Measurements from ENCODE around the gene SECTM1. TPM values are rescaled to one million over a fixed set of nuclear protein-coding genes. Genes with fewer than 3 reads are reported as not detected.

The SECTM1 gene
- total and polyA plus RNA-seq, 9 of the 15 experiments (the other 6 are each of a cell fraction or from before 2014, with no cell fraction given), result 0.11 to 0.46 (median 0.18) TPM; not detected in 6

DNA sequence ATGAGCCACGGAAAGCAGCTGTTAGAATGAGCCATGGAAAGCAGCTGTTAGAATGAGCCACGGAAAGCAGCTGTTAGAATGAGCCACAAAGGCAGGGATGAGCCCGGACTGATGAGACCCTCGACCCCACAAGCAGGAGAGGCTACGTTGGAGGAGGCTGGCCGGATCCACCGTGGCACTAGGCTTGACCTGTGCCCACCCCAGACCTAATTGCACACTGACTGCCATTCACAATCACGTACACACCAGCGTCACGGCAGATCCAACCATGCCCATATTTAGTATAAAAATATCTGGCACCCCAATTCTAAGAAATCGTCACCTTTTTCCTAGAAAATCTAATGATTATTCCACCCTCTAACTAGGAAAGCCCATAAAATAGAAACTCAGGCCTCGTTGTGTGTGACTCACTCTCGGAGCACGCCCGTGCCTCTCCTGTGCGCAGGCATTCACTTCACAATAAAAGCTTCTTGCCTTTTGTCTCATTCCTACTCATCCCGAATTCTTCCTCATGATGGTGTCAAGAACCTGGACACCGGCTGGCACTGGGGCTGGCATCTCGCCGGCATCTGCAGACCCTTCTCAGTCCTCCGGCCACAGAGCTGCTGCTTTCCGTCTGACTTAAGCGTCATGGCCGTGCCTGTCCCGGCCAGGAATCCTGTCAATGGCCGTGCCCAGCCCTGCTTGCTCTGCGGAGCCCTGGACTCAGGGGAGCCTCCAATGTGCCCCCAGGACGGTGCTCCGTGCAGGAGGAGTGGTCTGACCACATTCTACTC is 5.5 kb upstream of the SECTM1 start (continued):
- no peak for TF ChIP-seq ETS2 (tag; IDR thresholded peaks at IDR 0.05; ENCODE audit: borderline replicate concordance, poor library complexity, severe bottlenecking)
- TF ChIP-seq, protein P1, sequence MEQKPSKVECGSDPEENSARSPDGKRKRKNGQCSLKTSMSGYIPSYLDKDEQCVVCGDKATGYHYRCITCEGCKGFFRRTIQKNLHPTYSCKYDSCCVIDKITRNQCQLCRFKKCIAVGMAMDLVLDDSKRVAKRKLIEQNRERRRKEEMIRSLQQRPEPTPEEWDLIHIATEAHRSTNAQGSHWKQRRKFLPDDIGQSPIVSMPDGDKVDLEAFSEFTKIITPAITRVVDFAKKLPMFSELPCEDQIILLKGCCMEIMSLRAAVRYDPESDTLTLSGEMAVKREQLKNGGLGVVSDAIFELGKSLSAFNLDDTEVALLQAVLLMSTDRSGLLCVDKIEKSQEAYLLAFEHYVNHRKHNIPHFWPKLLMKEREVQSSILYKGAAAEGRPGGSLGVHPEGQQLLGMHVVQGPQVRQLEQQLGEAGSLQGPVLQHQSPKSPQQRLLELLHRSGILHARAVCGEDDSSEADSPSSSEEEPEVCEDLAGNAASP (IDR thresholded peaks at IDR 0.05), result no peak
- TF ChIP-seq C11orf30 (IDR thresholded peaks at IDR 0.05; ENCODE audit: low read depth), result no peak
- TF ChIP-seq, protein P2, sequence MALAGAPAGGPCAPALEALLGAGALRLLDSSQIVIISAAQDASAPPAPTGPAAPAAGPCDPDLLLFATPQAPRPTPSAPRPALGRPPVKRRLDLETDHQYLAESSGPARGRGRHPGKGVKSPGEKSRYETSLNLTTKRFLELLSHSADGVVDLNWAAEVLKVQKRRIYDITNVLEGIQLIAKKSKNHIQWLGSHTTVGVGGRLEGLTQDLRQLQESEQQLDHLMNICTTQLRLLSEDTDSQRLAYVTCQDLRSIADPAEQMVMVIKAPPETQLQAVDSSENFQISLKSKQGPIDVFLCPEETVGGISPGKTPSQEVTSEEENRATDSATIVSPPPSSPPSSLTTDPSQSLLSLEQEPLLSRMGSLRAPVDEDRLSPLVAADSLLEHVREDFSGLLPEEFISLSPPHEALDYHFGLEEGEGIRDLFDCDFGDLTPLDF (CRISPR knock-in tag; IDR thresholded peaks at IDR 0.05), result peak; percentile 28; the same call in 1 of the 2 replicates
- TF ChIP-seq, protein P3, sequence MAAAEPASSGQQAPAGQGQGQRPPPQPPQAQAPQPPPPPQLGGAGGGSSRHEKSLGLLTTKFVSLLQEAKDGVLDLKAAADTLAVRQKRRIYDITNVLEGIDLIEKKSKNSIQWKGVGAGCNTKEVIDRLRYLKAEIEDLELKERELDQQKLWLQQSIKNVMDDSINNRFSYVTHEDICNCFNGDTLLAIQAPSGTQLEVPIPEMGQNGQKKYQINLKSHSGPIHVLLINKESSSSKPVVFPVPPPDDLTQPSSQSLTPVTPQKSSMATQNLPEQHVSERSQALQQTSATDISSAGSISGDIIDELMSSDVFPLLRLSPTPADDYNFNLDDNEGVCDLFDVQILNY (CRISPR knock-in tag; IDR thresholded peaks at IDR 0.05), result no peak
- no peak for TF ChIP-seq NR2C1 (IDR thresholded peaks at IDR 0.05)
- TF ChIP-seq NR2C1 (tag; IDR thresholded peaks at IDR 0.05), result peak; percentile 40; the same call in 1 of the 2 replicates
- TF ChIP-seq TEAD2 (tag; IDR thresholded peaks at IDR 0.05), result no peak
- TF ChIP-seq HSF4 (CRISPR knock-in tag; IDR thresholded peaks at IDR 0.05; ENCODE audit: borderline replicate concordance), result no peak
- TF ChIP-seq GABPA (tag; conservative IDR thresholded peaks at IDR 0.05; ENCODE audit: low read depth), result 0 out of 2 replicates have a peak, but pooled peaks have one; percentile 35
- TF ChIP-seq ZKSCAN3 (CRISPR knock-in tag; IDR thresholded peaks at IDR 0.05), result no peak
- TF ChIP-seq, protein P4, sequence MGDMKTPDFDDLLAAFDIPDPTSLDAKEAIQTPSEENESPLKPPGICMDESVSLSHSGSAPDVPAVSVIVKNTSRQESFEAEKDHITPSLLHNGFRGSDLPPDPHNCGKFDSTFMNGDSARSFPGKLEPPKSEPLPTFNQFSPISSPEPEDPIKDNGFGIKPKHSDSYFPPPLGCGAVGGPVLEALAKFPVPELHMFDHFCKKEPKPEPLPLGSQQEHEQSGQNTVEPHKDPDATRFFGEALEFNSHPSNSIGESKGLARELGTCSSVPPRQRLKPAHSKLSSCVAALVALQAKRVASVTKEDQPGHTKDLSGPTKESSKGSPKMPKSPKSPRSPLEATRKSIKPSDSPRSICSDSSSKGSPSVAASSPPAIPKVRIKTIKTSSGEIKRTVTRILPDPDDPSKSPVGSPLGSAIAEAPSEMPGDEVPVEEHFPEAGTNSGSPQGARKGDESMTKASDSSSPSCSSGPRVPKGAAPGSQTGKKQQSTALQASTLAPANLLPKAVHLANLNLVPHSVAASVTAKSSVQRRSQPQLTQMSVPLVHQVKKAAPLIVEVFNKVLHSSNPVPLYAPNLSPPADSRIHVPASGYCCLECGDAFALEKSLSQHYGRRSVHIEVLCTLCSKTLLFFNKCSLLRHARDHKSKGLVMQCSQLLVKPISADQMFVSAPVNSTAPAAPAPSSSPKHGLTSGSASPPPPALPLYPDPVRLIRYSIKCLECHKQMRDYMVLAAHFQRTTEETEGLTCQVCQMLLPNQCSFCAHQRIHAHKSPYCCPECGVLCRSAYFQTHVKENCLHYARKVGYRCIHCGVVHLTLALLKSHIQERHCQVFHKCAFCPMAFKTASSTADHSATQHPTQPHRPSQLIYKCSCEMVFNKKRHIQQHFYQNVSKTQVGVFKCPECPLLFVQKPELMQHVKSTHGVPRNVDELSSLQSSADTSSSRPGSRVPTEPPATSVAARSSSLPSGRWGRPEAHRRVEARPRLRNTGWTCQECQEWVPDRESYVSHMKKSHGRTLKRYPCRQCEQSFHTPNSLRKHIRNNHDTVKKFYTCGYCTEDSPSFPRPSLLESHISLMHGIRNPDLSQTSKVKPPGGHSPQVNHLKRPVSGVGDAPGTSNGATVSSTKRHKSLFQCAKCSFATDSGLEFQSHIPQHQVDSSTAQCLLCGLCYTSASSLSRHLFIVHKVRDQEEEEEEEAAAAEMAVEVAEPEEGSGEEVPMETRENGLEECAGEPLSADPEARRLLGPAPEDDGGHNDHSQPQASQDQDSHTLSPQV (IDR thresholded peaks at IDR 0.05), result peak; percentile 93
- TF ChIP-seq ZNF133 (CRISPR knock-in tag; IDR thresholded peaks at IDR 0.05), result no peak
- TF ChIP-seq, protein P5, sequence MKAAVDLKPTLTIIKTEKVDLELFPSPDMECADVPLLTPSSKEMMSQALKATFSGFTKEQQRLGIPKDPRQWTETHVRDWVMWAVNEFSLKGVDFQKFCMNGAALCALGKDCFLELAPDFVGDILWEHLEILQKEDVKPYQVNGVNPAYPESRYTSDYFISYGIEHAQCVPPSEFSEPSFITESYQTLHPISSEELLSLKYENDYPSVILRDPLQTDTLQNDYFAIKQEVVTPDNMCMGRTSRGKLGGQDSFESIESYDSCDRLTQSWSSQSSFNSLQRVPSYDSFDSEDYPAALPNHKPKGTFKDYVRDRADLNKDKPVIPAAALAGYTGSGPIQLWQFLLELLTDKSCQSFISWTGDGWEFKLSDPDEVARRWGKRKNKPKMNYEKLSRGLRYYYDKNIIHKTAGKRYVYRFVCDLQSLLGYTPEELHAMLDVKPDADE (conservative IDR thresholded peaks at IDR 0.05; ENCODE audit: control insufficient read depth, low read depth, low read length), result no peak
- no peak for TF ChIP-seq RBM39 (optimal IDR thresholded peaks at IDR 0.05; ENCODE audit: low read depth, low read length)
- TF ChIP-seq ZNF695 (CRISPR knock-in tag; IDR thresholded peaks at IDR 0.05), result no peak
